ENCODE results near the gene NSRP1.
"Not testable (repeated sequence)": the region's sequence is repeated elsewhere in the genome, so short reads cannot be mapped to it uniquely, and the experiment has no call there.

The NSRP1 gene

DNA sequence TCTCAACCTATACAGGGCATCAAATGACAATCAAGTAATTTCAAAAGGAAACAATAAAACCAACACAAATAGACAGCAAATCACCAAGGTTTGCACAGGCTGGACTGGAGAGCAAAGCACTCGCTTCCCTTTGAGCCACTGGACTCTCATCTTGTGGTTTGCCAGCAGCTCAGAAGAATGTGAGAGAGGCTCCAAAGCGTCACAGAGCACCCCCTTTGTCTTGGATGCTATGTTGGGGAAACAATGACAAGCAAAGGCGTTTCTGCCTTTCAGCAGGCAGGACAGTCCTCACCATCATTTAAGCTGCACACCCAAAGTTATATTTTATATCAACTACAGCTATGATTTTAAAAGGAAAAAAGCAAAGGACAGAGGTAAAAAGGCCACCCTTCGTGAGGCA lies 105.6 kb downstream of the NSRP1 start:
- no peak for DNase-seq (ENCODE audit: low read depth)

DNA sequence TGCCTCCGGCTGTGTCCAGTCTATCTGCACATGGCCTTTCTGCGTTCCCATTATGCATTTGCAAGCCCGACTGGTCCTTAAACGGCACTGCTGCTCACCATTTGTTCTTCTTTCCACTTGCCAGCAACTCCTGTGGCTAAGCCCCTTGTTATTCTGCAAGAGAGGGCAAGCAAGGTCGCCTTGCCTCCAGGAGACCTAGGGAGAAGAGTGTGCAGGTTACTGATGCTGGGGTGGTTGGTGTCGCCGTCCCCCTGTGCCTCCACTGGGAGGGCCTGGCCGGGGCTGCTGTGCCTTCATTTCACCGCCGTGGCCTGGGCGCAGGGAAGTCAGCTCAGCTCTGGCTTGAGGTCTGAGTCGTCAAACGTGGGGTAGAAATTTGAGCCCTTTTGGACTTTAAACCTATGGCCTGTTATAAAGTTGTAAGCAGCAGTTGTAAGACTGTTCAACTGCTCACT lies 106.1 kb downstream of the NSRP1 start:
- no peak for DNase-seq (ENCODE audit: low read depth)

DNA sequence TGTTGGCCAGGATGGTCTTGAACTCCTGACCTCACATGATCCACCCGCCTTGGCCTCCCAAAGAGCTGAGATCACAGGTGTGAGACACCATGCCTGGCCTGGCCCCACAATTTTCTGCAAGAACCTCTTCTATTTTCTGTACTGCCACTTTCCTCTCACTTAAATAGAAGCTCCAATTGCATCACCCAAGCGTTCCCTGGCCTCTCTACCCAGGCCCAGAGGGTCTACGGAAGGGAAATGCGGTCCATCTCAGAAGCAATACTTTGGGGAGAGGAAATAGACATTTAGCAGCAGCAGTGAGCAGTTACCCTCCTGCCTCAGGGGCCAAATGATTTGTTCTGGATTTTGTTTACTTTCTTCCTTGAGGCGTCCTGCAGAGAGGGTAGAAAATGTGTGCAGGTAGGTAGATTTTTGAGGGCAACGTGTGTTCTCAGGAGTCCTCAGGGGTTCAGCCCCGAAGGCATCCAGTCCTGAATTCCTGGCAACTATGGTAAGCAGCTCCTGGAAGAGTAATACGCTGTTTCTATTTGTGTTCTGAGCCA lies 107.9 kb downstream of the NSRP1 start:
- DNase-seq (ENCODE audit: low read depth): no peak

DNA sequence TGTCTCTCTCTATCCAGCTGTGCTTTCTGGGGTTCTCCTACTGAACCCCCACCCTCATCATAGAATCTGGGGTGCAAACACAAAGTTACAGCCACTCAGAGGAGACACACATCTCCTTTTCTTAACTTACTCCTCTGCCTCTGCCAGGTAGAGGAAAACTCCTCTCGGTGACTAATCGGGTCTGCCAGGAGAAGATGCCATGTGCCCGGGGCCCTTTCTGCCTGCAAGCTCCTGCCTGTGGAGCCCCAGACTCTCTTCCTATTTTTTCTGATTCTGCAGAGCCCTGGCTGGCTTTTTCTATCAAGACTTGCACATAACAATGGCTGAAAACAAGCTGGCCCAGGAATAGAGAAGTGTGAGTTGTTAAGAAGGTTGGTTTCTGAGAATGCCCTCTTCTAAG lies 108.5 kb downstream of the NSRP1 start:
- DNase-seq (ENCODE audit: low read depth): no peak

DNA sequence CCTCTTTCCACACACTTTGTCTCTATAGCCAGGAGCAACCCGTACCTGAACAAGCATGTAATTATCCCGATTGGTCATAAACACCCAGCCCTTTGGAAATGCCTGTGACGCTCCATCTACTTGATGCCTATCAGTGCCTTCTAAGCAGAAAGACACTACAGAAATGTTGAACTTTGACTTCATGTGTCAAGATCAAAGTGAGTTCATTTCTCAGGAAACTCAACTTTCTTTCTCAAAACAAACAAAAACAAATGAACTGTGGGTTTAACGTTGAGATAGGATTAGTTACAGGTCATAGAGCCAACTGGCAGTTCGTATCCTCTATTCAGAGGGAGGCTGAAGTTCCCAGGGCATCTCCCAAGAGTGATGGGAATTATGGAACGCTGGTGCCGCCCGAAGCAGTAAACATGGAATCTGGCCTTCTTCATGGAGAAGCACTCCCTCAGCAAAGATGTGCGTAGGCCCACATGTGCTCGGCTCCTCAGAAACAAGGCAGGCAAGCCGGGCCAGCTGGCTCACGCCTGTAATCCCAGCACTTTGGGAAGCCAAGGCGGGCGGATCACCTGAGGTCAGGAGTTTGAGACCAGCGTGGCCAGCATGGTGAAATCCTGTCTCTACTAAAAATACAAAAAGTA lies 109.4 kb downstream of the NSRP1 start:
- no peak for DNase-seq (ENCODE audit: low read depth)

DNA sequence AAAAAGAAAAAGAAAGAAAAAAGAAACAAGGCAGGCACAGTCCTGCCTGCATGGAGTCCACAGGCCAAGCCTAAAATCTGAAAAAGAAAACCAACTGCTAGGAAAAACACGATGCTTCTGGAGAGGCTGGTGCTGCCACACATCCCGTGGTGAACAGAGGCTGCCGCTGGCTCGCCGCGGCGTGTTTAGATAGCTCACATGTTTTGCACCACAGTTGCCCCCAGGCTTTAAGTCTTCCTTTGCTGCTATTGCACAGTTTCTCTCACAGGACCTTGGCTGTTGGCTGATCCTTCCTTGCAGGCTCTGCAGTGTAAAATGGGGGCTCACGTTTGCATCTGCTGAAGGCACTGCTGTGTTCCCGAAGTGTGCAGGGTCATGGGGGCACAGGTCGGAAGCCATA lies 110.3 kb downstream of the NSRP1 start:
- no peak for DNase-seq (ENCODE audit: low read depth)

DNA sequence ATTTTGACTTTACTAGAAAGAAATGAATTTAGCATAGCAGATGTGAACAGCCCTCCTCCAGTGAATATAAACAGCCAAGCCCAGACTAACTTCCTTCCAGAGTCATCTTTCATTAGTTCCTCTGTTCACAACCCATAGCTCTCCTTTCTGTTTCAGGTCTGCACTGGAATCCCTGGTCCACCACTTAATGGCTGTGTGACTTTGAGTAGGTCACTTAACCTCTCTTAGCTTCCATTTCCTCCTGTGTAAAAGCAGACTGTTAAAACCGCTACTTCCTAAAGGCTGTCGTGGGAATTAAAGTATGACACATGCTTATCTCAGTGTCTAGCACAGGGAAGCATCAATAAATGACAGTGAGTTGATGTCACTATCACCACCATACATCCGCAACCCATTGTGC lies 111.4 kb downstream of the NSRP1 start:
- no peak for DNase-seq (ENCODE audit: low read depth)

DNA sequence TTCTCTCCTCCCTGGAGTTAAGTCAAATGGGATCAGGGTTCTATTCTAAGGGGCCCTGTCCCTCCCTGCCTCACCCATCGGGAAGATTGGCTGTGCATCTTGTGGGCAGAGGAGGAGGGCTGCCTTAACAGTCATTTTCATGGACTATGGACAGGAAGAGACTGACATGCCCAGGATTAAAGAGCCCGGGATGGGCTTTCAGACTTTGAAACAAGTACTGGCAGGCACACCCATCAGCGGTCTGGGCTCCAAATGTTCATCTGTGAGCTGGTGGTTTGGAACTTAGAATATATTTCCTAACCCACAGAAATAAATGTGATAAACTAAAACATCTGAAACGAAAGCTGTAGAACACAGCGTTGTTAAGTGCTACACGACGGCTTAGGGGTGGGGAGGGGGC lies 112.4 kb downstream of the NSRP1 start:
- no peak for DNase-seq (ENCODE audit: low read depth)

DNA sequence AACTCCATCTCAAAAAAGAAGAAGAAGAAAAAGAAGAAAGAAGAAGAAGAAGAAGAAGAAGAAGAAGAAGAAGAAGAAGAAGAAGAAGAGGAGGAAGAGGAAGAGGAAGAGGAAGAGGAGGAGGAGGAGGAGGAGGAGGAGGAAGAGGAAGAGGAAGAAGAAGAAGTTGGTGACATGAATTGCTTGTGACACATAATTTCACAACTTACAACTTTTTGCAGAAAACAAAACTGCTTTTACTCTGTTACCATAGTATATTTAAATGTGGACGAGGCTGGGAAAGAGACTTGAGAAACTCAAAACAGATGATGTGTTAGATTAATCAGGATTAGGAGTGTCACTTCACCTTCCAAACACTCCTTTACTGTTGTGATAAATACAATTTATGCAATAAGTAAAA lies 113.4 kb downstream of the NSRP1 start:
- not testable (repeated sequence) for DNase-seq (ENCODE audit: low read depth)

DNA sequence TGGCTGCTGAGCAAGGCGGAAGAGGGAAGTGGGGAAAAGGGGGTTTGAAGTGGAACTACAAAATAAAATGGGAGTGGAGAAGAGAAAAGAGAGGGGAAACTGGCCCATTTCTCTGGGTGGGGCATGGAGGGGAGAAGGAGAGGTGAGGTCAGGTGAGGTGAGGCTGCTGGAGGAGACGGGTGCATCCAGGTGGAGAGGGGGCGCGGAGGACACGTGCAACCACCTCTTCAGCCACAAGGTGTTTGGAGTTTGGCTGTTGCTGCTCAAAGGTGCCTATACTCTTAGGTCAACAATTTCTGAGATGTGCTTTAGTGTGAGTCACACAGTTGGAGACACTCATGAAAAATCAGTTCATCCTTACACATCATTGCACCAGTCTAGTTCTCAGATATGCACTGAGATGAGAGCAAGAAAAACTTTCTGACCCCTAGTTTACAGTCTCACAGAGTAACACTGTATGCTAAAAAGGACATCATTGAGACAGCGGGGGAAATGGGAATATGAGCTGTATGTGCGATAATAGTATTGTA lies 114.0 kb downstream of the NSRP1 start:
- DNase-seq (ENCODE audit: low read depth): no peak

DNA sequence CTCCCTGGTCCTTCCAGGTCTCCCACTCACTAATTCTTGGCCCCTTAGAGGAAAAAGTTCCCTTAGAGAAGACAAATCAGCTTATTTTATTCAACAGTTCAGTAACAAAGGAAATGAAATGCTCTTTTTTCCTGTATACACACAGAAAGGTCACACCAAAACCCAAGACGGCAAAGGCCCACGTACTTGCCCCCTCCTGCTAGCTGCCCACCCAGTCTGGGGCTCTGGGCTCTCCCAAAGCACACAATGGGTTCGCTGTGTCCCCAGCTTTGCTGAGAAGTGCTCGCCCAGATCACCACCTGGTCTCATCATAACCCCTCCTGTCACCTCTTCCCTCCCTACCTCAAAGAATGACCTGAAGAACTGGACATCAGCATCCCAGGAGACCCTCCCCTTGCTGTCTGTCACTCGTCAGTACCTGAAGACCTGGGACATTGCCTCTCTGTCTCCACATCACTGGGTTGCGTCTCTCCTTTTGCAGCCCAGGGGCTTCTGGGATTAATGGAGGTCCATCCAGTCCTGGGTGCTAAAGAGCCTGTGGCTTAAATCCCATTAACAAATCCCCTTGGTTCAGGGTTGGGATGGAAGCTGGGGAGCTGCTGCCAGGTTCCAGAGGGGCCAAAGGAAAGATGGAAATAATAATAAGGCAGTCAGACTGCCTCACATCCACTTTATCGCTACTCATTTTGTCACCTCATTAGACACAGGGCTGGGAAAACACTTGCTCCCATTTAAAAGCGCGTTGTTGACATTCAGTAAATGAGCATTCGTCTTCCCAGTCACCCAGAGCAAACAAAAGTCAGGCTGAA lies 115.6 kb downstream of the NSRP1 start:
- DNase-seq (ENCODE audit: low read depth): no peak

DNA sequence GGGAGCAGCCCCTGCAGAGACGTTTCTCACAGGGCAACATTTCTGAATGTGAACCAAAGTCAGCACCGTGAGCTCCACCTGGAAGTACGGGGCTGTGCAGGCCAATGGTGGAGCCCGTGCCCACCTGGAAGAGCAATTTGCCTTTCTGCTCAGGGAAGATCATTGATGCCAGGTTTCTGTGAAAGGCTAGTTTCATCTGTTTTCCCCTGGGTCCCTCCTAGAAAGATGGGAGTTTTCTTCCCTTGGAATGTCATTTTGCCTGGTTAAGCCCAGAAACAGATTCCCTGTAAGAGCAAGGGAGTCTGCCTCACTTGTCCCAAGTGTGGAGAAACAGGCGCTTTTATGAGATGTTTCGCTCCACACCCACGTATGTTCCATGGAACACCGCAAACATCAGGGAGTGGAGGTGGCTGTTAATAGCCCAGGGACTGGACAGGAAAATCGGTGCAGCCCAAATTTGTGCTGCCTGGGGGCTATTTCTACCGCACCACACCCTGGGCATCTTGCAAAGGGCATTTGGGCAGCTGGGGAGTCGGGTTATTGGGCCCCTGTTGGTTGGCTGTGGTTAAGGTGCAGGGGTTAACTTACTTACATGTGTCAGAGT lies 116.3 kb downstream of the NSRP1 start:
- DNase-seq (ENCODE audit: low read depth): no peak

DNA sequence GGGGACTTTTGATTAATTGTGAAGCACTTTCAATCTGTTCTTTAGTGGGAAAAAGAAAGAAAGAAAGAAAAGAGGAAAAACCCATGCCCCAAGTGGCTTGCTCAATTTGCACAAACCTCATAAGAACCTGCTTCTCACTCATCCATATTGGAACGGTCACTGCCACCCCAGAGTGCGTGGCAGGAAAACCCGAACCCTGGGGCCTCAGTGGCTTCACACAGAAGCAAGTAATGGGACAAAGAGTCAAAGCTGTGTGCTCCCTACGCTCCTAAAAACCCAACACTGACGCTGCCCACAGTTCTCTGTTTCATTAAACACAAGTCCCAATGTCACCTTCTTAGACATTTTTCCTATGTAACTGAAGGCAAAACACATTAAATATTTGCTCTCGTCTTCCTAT lies 117.7 kb downstream of the NSRP1 start:
- DNase-seq (ENCODE audit: low read depth): no peak

DNA sequence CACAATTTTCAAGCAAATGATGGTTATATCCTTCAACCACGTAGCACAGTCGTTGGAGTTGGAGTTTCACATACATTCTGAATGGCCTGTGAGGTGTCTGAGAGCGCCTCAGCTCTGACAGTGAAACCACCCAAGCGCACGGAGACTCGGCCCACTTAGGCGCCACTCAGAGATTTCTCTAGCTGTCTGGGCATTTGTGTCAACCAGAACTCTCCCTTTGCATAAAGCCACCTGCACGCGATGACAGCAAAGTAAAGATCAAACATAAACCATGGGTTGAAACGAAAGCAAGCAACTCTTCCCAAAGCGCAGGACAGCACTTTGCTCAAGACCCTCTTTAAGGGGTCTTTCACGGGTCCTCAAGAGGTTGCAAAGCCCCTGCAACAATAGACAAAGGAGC lies 118.3 kb downstream of the NSRP1 start:
- no peak for DNase-seq (ENCODE audit: low read depth)

DNA sequence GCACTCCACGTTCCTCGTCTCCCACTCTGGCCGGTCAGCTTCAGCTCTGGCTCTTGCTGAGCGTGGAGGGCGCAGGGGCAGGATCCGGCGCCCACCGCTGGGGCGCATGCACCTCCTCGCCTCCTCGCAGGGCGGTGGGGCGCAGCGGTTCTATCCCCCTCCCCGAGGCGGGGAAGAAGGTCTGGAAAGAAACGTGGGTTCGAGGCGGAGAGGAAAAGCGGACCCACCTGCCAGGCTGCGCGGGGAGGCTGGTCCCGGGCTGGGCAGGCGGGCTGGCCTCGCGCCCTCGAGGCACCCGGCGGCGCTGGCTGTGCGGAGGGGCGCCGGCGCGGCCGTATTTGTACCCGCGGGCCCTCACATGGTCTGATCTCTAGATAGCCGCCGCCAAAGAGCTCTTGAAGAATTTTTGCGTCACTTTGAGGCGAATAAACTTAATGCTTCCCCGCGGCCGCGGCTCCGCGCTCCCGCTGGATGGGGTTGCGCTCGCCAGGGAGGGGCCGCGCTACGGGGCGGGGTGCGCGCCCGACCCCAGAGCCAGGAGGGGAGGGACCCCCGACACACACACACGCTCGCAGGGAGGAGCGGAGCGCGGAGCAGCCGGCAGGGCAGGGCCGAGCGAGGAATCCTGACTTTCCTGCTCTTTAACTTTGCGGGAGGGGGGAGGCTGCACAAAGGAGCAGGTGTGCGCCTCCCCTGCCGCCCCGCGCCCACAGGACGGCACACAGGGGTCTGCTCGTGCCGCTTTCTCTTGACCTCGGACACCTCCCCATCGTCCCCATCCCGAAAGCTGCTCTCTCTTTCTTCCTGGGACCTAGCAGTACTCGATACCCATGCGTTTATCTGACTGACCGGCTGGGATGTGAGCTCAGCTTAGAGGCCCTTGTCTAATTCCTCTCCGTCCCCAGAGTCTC lies 119.0 kb downstream of the NSRP1 start, which contains the start of gene SLC6A4:
Gene SLC6A4, minus strand, starts transcription at position 312 of the 911 bp plus-strand sequence. CDS start 13,739 bp downstream, outside the sequence.
- no peak for DNase-seq (ENCODE audit: low read depth)
